Sigmoid colon (tissue), 4 donors: Measurements from ENCODE around the gene CCDC102B.

ENCODE experiments used
- CTCF ChIP-seq, 4 experiments: fragments of 450-650 bp in 3 of 4; fragments of 200-600 bp in 1 of 4; IDR thresholded peaks; one replicate each; pipeline ENCODE4 v1.5.1; 2016 to 2019; ENCODE audit warnings: antibody characterized with exemption in 4 of 4, mild to moderate bottlenecking in 3 of 4, moderate library complexity in 2 of 4
- EP300 ChIP-seq, 4 donors: sonication (generic); formaldehyde crosslinking; IDR thresholded peaks; one replicate each; pipeline ENCODE4 v1.6.1; 2017; ENCODE audit warnings: antibody characterized with exemption in 4 of 4
- POLR2A ChIP-seq, 2 donors: fragments of 450-650 bp; IDR thresholded peaks; one replicate each; pipeline ENCODE4 v1.6.1; 2016; ENCODE audit warnings: antibody characterized with exemption in 2 of 2, mild to moderate bottlenecking in 2 of 2, moderate library complexity in 2 of 2

GRCh38 chr18:68800075-68800474 lies 2.2 kb downstream of the CCDC102B start:
- TF ChIP-seq CTCF (IDR thresholded peaks at IDR 0.05) = no peak
- TF ChIP-seq POLR2A (IDR thresholded peaks at IDR 0.05) = no peak
- TF ChIP-seq EP300 (IDR thresholded peaks at IDR 0.05) = no peak
